T follicular helper cell (primary cell): ENCODE data around the gene PODXL2.
"Not testable (repeated sequence)": the region's sequence is repeated elsewhere in the genome, so short reads cannot be mapped to it uniquely, and the experiment has no call there.

ENCODE experiments used
- DNase-seq: peaks from one replicate; pipeline ENCODE4 v3.0.0-alpha.2; 2020; ENCODE audit warnings: low read depth

The PODXL2 gene

GRCh38 chr3:127674101-127674721 is 45.2 kb downstream of the PODXL2 start:
- DNase-seq, result no peak

- DNase-seq, result no peak
Observed at GRCh38 chr3:127674790-127675189, 45.8 kb downstream of the PODXL2 start.

DNA sequence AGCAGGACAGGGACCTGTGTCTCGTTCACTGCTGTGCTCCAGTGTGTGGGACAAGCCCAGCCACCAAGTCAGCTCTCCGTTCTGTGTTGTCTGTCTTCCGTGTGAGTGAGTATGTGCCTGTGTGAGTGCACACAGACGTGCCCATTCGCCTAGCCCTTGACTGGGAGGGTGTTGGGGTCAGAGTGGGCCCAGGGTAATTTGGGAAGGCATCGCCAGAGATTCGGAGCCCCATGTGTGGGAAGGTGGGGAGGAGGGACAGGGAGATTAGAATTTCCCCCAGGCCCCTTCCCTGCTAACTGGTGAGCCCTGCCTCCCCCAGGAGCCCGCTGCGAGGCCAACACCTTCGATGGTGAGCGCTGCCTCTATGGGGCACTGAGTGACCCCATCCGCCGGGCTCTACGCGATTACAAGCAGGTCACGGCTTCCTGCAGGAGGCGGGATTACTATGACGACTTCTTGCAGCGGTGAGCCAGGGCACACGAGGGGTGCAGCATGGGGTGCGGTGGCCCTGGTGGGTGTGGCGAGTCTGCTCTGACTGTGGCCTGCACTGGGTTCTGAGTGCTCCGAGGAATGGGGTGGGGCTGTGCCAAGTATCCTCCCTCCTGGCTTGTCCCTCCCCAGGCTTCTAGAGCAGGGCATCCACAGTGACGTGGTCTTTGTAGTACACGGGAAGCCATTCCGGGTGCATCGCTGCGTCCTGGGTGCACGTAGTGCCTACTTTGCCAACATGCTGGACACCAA is 46.8 kb downstream of the PODXL2 start:
- no peak for DNase-seq

DNA sequence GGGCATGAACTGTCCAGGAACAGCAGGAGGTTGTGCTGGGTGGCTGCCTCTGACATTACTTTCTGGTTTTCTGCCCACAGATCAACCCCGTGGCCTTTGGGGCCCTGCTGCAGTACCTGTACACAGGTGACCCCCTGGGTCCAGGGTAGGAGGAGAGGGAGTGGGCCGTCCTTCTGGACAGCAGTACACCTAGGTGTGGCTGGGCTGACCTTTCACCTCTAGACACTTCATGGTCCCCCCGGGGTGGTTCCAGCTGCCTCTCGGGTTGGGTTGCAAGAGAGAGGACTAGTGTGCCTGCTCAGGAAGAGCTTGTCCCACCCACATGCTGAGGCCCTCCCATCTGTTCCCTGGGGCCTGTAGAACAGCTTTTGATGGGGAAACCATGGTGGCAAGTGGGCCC is 47.5 kb downstream of the PODXL2 start:
- DNase-seq, result no peak

- no peak for DNase-seq
Observed at GRCh38 chr3:127676921-127677351, 48.0 kb downstream of the PODXL2 start.

GRCh38 chr3:127677541-127678314 is 48.7 kb downstream of the PODXL2 start:
- DNase-seq, result no peak

GRCh38 chr3:127678315-127678599 is 49.3 kb downstream of the PODXL2 start:
- no peak for DNase-seq

DNA sequence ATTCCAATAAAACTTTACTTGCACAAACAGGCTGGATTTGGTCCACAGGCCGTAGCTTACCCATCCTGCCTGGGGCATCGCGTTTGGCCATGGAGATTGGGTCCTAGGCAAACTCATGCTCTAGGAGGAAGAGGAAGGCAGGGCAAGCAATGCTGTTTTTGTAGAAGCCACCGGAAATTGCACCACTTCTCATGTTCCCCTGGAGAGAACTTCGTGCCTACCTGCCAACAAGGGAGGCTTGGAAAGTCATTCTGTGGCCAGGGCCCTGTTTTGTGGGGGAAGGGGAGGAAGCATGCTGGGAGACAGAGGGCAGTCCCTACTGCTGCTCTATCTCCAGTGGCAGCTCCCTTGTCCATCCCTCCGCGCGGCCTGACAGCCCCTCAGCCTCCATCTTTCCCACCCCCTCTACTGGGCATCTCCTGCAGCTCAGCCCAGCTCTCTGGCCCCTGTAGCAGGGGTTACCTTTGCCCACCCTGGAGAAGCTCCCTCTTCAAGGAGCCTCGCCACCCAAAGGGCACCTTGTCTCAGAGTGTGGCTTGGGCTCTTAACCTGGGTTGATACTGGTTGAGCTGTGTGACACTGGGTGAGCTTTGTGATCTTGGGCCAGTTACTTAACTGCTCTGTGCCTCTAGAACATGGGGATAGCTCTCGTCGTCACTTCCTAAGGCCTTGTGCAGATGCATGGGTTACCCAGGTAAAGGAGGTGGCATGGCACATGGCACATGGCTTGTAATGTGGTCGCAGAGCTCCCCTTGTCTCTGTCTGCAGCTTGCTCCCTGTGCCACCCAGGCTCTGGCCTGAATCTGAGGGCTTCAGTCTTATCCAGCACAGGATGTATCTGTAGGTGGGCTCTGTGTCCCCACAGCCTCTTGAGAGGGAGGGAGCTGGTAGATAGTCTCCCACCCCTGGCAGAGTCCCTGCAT is 49.9 kb downstream of the PODXL2 start:
- no peak for DNase-seq

- DNase-seq, result no peak
Observed at GRCh38 chr3:127679534-127680145, 50.7 kb downstream of the PODXL2 start.

DNA sequence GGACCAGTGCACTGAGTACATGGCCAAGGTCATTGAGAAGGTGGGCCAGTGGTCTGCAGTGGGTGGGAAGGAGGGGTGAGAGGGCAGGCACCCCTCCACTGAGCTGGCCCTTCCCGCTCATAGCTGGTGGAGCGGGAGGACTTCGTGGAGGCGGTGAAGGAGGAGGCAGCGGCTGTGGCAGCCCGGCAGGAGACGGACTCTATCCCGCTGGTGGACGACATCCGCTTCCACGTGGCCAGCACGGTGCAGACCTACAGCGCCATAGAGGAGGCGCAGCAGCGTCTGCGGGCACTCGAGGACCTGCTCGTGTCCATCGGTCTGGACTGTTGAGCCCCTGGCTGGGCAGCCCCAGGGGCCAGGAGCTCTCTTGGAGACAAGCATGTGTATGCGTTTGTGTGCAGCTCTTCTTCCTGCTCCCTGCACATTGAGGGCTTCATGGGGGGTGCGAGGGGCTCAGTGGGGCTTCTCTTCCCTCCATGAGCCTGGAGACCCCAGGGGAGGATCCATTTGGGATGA is 51.2 kb downstream of the PODXL2 start:
- no peak for DNase-seq

DNA sequence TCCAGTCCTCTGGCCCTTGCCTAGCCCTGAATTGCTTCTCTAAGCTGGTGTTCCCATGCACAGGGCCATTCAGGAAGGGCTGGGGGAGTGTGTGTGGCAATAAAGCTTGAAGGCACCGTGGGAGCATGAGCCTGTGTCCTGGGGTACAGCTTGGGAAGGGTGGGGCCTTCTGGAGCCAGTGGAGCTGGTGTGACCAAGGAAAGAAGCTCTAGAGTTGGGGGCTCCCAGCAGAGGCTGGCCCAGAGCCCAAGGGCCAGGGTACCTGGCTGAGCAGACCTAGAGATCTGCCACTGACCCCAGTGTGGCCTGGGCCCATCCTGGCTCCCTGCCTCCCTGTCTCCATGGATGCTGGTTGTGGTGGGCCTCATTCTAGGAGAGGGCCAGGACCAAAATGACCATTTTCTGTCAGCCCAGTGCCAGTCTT is 51.8 kb downstream of the PODXL2 start:
- no peak for DNase-seq

DNA sequence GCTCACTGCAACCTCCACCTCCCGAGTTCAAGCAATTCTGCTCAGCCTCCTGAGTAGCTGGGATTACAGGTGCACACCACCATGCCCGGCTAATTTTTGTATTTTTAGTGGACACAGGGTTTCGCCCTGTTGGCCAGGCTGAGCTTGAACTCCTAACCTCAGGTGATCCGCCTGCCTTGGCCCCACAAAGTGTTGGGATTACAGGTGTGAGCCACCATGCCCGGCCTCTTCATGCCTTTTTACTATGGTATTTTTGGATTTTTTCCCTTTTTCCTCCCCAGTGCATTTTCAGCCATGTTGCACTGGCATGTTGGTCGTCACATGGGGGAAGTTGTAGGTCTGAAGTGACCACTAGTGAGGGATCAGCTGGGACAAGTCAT is 53.2 kb downstream of the PODXL2 start:
- DNase-seq, result not testable (repeated sequence)

GRCh38 chr3:127682561-127682960 is 53.6 kb downstream of the PODXL2 start:
- no peak for DNase-seq

DNA sequence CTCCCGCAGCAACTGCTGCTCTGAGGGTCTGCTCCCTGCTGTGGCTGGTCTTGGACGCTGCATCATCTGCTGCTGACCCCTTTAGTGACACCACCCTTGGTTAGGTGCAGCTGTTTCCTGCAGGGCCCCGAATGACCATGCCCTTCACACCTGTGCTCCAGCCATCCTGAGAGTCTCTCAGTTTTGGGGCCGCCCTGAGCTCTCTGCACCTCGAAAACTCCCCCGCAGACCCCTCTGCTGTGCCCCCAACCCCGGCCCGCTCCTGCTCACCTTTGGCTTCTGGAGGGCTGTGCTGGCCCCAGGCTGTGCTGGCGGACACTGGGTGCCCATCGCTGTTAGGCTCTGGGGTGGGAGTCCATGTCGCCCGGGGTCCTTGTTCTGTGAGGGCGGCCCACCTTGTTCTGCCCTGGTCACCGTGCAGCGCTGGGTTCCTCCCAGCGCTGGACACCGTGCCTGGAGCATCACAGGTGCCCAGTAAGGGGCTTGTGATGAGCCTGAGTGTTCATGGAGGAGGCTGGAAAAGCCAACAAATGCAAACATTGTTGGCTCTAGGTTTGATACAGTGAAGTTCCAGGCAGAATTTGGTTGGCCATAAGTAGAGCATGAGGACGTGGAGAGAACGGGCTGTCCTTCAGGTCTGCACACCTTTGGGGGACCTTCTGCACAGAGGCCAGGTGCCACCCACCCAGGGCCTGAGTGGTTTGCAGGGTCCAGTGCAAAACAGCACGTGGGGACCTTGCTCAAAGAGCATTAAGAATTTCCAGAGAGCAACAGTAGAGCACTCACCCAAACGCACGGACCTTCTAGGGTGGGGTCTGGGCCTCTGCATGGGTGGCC is 56.1 kb downstream of the PODXL2 start:
- DNase-seq, result no peak

DNA sequence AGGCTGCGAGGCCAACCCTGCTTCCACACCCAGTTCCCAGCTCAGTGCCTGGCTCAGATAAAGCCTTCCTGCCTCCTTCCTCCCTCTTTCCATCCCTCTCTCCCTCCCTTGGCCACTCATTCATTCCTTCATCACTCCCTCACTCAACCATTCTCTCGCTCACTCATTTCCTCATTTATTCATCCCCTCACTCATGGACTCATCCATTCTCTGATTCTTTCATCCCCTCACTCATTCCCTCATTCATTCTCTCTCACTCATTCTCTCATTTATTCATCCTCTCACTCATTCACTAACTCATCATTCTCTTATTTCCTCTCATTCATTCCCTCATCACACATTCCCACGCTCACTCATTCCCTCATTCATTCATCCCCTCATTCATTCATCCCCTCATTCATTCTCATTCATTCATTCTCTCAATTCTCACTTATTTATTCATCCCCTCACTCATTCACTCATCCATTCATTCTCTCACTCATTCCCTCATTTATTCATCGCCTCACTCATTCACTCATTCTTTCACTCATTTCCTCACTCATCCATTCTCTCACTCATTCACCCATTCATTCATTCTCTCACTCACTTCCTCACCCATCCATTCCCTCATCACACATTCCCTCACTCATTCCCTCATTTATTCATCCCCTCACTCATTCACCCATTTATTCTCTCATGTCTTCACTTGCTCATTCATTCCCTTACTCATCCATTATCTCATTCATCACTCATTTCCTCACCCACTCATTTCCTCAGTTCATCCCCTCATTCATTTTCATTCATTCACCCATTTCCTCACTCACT is 56.9 kb downstream of the PODXL2 start:
- no peak for DNase-seq

DNA sequence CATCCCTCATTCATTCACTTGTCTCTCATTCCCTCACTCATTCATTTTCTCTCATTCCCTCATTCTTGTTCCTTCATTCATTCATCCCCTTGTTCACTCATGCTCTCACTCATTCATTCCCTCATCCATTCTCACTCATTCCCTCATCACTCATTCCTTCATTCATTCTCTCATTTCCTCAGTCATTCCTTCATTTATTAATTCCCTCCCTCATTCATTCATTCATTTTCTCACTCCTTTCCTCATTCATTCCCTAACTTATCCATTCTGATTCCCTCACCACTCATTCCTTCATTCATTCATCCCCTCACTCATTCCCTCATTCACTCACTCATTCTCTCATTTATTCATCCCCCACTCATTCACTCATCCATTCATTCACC is 57.5 kb downstream of the PODXL2 start:
- DNase-seq, result no peak

- no peak for DNase-seq
Observed at GRCh38 chr3:127687228-127687737, 58.3 kb downstream of the PODXL2 start.

- DNase-seq, result no peak
Observed at GRCh38 chr3:127688022-127688415, 59.0 kb downstream of the PODXL2 start.
